GM12874 (cell line): ENCODE measurements around the gene POF1B.

Experiments used
- TF ChIP-seq, protein P1 (sequence below): IDR thresholded peaks from 2 replicates; pipeline ENCODE4 v1.5.1; 2011; ENCODE audit warnings: low read depth, mild to moderate bottlenecking, control low read depth, low read length, moderate library complexity; ENCODE audit not compliant: insufficient read depth

The POF1B gene, protein sequence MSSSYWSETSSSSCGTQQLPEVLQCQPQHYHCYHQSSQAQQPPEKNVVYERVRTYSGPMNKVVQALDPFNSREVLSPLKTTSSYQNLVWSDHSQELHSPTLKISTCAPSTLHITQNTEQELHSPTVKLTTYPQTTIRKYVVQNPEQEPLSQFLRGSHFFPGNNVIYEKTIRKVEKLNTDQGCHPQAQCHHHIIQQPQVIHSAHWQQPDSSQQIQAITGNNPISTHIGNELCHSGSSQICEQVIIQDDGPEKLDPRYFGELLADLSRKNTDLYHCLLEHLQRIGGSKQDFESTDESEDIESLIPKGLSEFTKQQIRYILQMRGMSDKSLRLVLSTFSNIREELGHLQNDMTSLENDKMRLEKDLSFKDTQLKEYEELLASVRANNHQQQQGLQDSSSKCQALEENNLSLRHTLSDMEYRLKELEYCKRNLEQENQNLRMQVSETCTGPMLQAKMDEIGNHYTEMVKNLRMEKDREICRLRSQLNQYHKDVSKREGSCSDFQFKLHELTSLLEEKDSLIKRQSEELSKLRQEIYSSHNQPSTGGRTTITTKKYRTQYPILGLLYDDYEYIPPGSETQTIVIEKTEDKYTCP

DNA sequence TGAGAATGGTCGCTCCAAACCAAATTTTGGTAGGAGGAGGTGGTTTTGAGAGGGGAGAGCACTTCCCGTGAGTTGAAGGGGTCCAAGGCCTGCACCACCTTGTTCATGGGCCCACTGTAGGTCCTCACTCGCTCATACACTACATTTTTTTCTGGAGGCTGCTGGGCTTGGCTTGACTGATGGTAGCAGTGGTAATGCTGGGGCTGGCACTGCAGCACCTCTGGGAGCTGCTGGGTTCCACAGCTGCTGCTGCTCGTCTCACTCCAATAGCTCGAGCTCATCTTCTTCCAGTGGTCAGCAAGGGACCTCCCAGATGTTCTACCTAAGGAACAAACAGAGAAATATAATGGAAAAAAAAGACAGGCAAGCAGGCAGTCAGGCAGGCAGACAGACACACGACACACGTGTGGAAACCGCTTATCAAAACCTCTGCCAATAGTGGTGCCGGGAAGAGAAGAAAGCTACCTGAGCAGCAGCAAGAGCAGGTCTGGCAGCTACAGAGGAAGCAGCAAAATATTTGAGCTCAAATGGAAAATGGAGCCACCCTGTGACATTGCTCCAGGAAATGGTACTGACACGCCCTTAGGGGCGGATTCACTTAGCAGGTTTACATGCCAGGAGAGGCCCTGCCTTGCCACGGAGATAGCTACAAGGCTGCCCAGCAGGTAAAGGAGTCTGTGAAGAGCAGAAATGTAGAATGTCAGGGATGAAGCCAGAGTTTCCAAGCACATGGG lies at the start of gene POF1B:
POF1B (minus strand) TSS at position 492 of the 734 bp plus-strand sequence; CDS start at position 281, 211 bp downstream.
- TF ChIP-seq, protein P1, sequence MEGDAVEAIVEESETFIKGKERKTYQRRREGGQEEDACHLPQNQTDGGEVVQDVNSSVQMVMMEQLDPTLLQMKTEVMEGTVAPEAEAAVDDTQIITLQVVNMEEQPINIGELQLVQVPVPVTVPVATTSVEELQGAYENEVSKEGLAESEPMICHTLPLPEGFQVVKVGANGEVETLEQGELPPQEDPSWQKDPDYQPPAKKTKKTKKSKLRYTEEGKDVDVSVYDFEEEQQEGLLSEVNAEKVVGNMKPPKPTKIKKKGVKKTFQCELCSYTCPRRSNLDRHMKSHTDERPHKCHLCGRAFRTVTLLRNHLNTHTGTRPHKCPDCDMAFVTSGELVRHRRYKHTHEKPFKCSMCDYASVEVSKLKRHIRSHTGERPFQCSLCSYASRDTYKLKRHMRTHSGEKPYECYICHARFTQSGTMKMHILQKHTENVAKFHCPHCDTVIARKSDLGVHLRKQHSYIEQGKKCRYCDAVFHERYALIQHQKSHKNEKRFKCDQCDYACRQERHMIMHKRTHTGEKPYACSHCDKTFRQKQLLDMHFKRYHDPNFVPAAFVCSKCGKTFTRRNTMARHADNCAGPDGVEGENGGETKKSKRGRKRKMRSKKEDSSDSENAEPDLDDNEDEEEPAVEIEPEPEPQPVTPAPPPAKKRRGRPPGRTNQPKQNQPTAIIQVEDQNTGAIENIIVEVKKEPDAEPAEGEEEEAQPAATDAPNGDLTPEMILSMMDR = no peak

DNA sequence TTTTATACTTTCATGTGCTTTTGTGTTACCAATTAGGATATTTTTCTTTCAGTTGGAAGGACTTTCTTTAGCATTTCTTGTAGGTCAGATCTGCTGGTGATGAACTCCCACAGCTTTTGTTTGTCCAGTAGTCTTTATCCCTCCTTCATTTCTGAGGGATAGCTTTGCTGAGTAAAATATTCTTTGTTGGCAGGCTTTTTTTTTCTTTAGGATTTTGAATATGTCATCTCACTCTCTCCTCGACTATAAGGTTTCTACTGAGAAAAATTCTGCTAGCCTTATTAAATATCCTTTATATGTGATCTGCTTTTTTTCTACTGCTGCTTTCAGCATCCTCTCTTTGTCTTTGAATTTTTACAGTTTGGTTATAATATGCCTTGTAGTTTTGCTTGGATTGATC lies 49.6 kb upstream of the POF1B start:
- TF ChIP-seq, protein P1 = no peak

DNA sequence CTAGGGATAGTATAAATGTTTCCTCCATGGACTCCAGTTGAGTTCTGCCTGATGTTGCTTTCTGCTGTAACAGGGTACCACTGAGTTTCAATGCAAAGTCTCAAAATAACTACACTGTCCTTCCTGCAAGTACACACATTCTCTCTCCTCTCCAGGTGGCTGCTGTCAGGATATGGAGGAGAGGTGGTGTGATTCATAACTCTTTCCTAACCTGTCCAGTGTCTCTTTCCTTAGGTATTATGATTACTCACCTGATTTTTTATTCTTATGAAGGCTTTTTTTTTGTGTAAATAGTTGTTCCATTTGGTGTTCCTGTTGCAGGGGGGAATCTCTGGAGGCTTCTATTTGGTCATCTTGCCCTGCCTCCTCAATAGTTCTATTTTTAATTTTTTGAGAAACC lies 39.8 kb upstream of the POF1B start:
- TF ChIP-seq, protein P1 = no peak

DNA sequence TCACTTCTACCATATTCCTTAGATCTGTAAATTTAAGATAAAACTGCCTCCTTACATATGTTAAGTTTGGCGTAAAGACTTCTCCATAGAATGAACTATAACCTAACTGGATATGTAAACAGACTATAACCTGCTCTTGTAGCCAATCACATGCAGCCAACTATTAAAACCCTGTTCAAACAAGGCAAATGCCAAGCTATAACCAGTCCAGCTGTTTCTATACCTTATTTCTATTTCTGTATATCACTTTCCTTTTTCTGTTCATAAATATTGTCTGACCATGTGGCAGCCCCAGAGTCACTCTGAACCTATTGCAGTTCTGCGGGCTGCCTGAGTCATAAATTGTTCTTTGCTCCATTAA lies 12.4 kb upstream of the POF1B start:
- TF ChIP-seq, protein P1 = no peak

DNA sequence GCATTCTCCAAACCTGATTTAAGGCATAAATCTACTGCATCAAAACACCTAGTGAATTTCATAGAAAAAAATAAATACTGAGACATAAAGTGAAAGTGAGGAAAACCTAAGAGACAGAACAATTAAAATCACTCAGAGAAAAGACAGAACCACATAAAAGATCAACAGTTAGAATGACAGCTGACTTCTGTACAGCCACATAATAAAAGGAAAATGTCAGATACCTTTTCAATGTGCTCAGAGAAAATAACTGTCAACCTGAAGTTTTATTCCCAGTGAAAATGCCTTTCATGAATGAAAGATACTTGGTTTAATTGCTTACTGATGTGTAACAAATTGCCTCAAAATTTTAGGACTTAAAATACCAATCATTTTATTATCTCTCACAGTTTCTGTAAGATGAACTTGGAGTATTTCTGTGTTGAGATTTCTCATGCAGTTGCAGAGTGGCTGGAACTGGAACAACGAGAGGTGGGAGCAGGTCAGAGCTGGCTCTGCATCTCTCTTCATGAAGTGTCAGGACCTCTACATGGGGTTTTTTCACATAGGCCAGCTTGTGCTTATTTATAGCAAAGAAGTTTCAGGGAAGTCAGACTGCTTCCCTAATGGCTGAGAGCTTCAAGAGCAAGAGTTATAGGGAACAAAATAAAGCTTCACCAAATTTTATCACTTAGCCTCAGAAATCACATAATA lies 11.9 kb upstream of the POF1B start:
- TF ChIP-seq, protein P1 = no peak

DNA sequence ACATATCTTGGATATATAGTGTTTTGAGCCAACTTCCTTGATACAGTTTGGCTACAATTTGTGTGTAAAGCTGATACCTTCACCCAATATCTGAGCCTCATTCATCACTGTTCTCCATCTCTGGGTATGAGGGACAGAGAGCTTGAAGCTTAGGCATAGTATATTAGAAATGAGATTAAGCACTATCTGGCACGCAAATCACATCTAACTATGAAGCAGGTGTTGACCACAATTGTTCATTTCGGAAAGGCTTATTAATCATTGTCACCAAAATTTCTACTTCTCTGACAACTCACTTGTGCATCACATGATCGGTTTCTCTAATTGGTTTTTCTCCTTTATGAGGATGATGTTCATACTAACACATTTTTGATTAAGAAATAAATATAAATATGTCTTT lies 2.1 kb upstream of the POF1B start:
- TF ChIP-seq, protein P1 = no peak

DNA sequence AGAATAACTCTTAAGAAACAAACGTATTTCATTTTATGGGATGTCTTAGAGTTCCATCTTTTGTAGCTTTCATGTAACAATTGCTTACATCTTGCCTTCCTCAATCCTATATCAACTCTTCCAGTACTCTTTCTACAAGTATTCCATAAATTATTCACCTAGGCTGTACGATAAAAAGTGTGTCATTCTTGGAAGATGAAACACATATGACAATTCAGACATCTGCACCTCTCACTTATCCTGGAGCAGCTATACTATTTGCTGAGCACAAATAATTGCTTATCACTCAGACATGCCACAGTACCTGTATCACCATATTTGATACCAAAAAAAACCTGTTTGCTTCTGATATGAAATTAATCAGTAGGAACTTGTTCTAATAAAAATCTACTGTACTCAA lies 1.0 kb downstream of the POF1B start:
- TF ChIP-seq, protein P1 = no peak
